GM19452 (cell line): ENCODE measurements around the gene GBX2.

Experiments used
- ATAC-seq: cut with Tn5 transposase; IDR thresholded peaks from one replicate; pipeline ENCODE4 v1.9.1; 2021; ENCODE audit not compliant: unreplicated experiment

Gene GBX2

GRCh38 chr2:236169151-236169721 is 1.1 kb upstream of the GBX2 start:
- no peak for ATAC-seq

- ATAC-seq = no peak
Observed at GRCh38 chr2:236167297-236168109, 683 bp downstream of the GBX2 start.

GRCh38 chr2:236166796-236167296 is 1.3 kb downstream of the GBX2 start:
- ATAC-seq = no peak

- ATAC-seq = no peak
Observed at GRCh38 chr2:236165842-236166795, 2.1 kb downstream of the GBX2 start.

- ATAC-seq = no peak
Observed at GRCh38 chr2:236164925-236165841, 3.0 kb downstream of the GBX2 start.

- ATAC-seq = no peak
Observed at GRCh38 chr2:236164201-236164924, 3.8 kb downstream of the GBX2 start.

- no peak for ATAC-seq
Observed at GRCh38 chr2:236163471-236164200, 4.5 kb downstream of the GBX2 start.

GRCh38 chr2:236162882-236163470 is 5.2 kb downstream of the GBX2 start:
- no peak for ATAC-seq

GRCh38 chr2:236162031-236162845 is 5.9 kb downstream of the GBX2 start:
- ATAC-seq = no peak

- ATAC-seq = no peak
Observed at GRCh38 chr2:236161531-236161930, 6.7 kb downstream of the GBX2 start.

- no peak for ATAC-seq
Observed at GRCh38 chr2:236161082-236161462, 7.1 kb downstream of the GBX2 start.

GRCh38 chr2:236160366-236161081 is 7.7 kb downstream of the GBX2 start:
- no peak for ATAC-seq

- ATAC-seq = no peak
Observed at GRCh38 chr2:236159778-236160170, 8.4 kb downstream of the GBX2 start.

- no peak for ATAC-seq
Observed at GRCh38 chr2:236158969-236159777, 9.0 kb downstream of the GBX2 start.

- ATAC-seq = no peak
Observed at GRCh38 chr2:236157815-236158498, 10.2 kb downstream of the GBX2 start.

- no peak for ATAC-seq
Observed at GRCh38 chr2:236157366-236157765, 10.8 kb downstream of the GBX2 start.
